ENCODE data around the gene ZCCHC4. TPM values are rescaled to one million over a fixed set of nuclear protein-coding genes. Genes with fewer than 3 reads are reported as not detected.

The ZCCHC4 gene
- total and polyA plus RNA-seq, 2 of the 4 experiments (the other 2 are of a cell fraction), result 7.9 to 8.1 TPM

DNA sequence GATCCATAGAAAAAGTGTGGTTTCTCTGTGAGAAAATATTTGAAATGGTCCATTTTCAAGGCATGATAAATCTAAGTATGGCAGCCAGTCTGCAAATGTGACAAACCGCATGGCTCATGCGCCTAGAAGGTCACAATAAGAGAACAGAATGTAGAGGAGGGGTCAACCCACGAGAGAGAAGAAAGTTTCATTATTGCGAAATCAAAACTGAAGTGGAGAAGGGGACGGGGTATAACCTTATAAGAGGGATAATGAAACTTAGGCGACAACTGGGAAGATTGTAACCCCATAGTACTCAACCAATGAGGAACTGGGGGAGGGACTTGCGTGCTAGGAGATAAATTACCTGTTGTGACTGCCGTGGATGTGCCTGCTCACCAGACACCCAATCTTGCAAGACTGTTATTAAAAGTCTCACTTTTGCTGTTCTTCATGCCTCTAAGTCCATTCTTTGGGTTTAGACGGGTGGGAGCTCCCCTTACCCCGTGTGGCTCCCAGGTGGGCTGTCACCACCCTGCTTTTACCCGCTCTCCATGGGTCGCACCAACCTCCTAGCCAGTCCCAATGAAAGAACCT is 21.3 kb upstream of the ZCCHC4 start:
- Histone ChIP-seq H3K4me3 (ENCODE audit: insufficient read depth, low read depth, low read length) (no peak overlapping the region), H3K27me3 (ENCODE audit: control insufficient read depth, insufficient read depth, low read length) (no peaks in the 10 kb centered on the region; the same call in 1 of the 2 replicates), H4K20me1 (ENCODE audit: insufficient read depth, low read length) (no peaks in the 10 kb centered on the region), H3K18ac (ENCODE audit: low read depth, low read length) (no peak overlapping the region), H2BK120ac (ENCODE audit: low read depth, low read length) (no peak overlapping the region), H3K14ac (replicated peaks; ENCODE audit: low read depth, low read length) (no peak overlapping the region), H3K9me1 (ENCODE audit: insufficient read depth, low read length) (no peaks in the 10 kb centered on the region), H4K8ac (ENCODE audit: low read depth in 2 of 2, low read length in 2 of 2) (no peak overlapping the region), H2AK5ac (ENCODE audit: low read depth, low read length) (no peak overlapping the region), H3K9me3 (ENCODE audit: control insufficient read depth, insufficient read depth, low read length) (no peaks in the 10 kb centered on the region), H3K4me2 (ENCODE audit: low read depth, low read length) (no peak overlapping the region), H3K9ac (ENCODE audit: low read depth, low read length) (no peak overlapping the region), H4K5ac (ENCODE audit: low read depth, low read length) (no peak overlapping the region), H3K56ac (ENCODE audit: extremely low read depth, insufficient read depth, low read length) (no peak overlapping the region), H2BK20ac (ENCODE audit: low read depth, low read length) (no peak overlapping the region), H2AK9ac (replicated peaks; ENCODE audit: low read depth, low read length, poor library complexity) (no peak overlapping the region), H4K91ac (ENCODE audit: insufficient read depth, low read depth, low read length) (no peak overlapping the region), H3K23ac (ENCODE audit: low read depth, low read length) (no peak overlapping the region), H2BK5ac (ENCODE audit: low read depth, low read length, poor library complexity, severe bottlenecking) (no peak overlapping the region), H3K4me1 (ENCODE audit: control insufficient read depth, insufficient read depth, low read length) (no peaks in the 10 kb centered on the region), H2BK15ac (ENCODE audit: low read depth, low read length) (no peak overlapping the region), H3K36me3 (ENCODE audit: control insufficient read depth, insufficient read depth, low read length) (no peaks in the 10 kb centered on the region), H3K27ac (ENCODE audit: insufficient read depth, low read length) (no peak overlapping the region), H3K4ac (ENCODE audit: low read depth, low read length) (no peak overlapping the region), H2AFZ (replicated peaks; ENCODE audit: low read length, poor library complexity) (no peak overlapping the region), H3K79me1 (ENCODE audit: low read depth in 1 of 2, low read length in 2 of 2) (no peaks in the 10 kb centered on the region)
- no TSS peak for BruUV-seq (replicated peaks)
- intact Hi-C loops (cut with micrococcal nuclease), result no loop called here
- DNase-seq, result no peak
- 70% methylated on average over 4 of the region's 12 CpGs; no CpG with 5 or more reads in 1 of the 2 experiments for WGBS, 2 experiments (ENCODE audit: extremely low coverage in 2 of 2, insufficient read length in 1 of 2)
- no peak for ATAC-seq (ENCODE audit: low read depth)
- ChIA-PET POLR2A (ENCODE audit: unreplicated experiment) (no interaction called here), CTCF (interaction anchor here (1.3 to 2.3 kb wide), 2 partner anchors 9 to 21 kb away, joined by 3 to 10 read pairs; partner anchors contain the start of gene ZCCHC4)
- TF ChIP-seq MAZ (IDR thresholded peaks at IDR 0.05; ENCODE audit: borderline replicate concordance, low read depth, low read length) (no peak), CEBPB (IDR thresholded peaks at IDR 0.05; ENCODE audit: low read depth, low read length) (peak; percentile 87), MAFK (IDR thresholded peaks at IDR 0.05; ENCODE audit: low read depth, low read length) (no peak), SMC3 (IDR thresholded peaks at IDR 0.05; ENCODE audit: low read depth, low read length) (no peak), FOS (IDR thresholded peaks at IDR 0.05; ENCODE audit: low read depth, low read length) (no peak), POLR2A (IDR thresholded peaks at IDR 0.05; ENCODE audit: low read depth, low read length) (no peak)
- TF ChIP-seq, protein P1, sequence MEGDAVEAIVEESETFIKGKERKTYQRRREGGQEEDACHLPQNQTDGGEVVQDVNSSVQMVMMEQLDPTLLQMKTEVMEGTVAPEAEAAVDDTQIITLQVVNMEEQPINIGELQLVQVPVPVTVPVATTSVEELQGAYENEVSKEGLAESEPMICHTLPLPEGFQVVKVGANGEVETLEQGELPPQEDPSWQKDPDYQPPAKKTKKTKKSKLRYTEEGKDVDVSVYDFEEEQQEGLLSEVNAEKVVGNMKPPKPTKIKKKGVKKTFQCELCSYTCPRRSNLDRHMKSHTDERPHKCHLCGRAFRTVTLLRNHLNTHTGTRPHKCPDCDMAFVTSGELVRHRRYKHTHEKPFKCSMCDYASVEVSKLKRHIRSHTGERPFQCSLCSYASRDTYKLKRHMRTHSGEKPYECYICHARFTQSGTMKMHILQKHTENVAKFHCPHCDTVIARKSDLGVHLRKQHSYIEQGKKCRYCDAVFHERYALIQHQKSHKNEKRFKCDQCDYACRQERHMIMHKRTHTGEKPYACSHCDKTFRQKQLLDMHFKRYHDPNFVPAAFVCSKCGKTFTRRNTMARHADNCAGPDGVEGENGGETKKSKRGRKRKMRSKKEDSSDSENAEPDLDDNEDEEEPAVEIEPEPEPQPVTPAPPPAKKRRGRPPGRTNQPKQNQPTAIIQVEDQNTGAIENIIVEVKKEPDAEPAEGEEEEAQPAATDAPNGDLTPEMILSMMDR (conservative IDR thresholded peaks at IDR 0.05; ENCODE audit: low read depth, low read length), result no peak
- TF ChIP-seq, protein P2, sequence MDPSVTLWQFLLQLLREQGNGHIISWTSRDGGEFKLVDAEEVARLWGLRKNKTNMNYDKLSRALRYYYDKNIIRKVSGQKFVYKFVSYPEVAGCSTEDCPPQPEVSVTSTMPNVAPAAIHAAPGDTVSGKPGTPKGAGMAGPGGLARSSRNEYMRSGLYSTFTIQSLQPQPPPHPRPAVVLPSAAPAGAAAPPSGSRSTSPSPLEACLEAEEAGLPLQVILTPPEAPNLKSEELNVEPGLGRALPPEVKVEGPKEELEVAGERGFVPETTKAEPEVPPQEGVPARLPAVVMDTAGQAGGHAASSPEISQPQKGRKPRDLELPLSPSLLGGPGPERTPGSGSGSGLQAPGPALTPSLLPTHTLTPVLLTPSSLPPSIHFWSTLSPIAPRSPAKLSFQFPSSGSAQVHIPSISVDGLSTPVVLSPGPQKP (IDR thresholded peaks at IDR 0.05; ENCODE audit: borderline replicate concordance, low read depth, low read length), result no peak
- in situ Hi-C loops (cut with MboI; ENCODE audit: low sequenced_read_pairs), result no loop called here
- dilution Hi-C loops (cut with HindIII; ENCODE audit: low sequenced_read_pairs, unreplicated experiment), result no loop called here

All from IMR-90 (cell line).